MM.1S (cell line): Measurements from ENCODE around the gene KIF17.
A peak's percentile ranks its signal among the peaks of the same experiment; 100 is the strongest.

Experiments used
- DNase-seq: peaks from one replicate; pipeline ENCODE4 v3.0.0-alpha.2; 2015
- H2AFZ ChIP-seq: fragments of 300-600 bp; sonication (generic); 2 replicates; pipeline ENCODE4 v1.6.0; 2016; ENCODE audit warnings: antibody characterized with exemption, low read length
- H3F3A ChIP-seq: fragments of 300-600 bp; sonication (generic); 2 replicates; pipeline ENCODE4 v1.6.1; 2016; ENCODE audit warnings: mild to moderate bottlenecking, antibody characterized with exemption, low read length, moderate library complexity, mixed read lengths; ENCODE audit not compliant: insufficient read depth
- H3K27ac ChIP-seq: fragments of 300-600 bp; sonication (generic); 2 replicates; pipeline ENCODE4 v1.5.1; 2016; ENCODE audit warnings: mild to moderate bottlenecking, low read length
- H3K27me3 ChIP-seq: fragments of 300-600 bp; sonication (generic); replicated peaks from 2 replicates; pipeline ENCODE4 v1.6.0; 2016; ENCODE audit warnings: low read length; ENCODE audit not compliant: insufficient read depth
- H3K36me3 ChIP-seq: fragments of 300-600 bp; sonication (generic); replicated peaks from 2 replicates; pipeline ENCODE4 v1.6.1; 2016; ENCODE audit warnings: mild to moderate bottlenecking, low read length, mixed read lengths; ENCODE audit not compliant: insufficient read depth
- H3K4me1 ChIP-seq: fragments of 300-600 bp; sonication (generic); 2 replicates; pipeline ENCODE4 v1.6.1; 2016; ENCODE audit warnings: low read length, mixed read lengths
- H3K4me2 ChIP-seq: fragments of 300-600 bp; sonication (generic); 2 replicates; pipeline ENCODE4 v1.6.0; 2016; ENCODE audit warnings: low read depth, low read length
- H3K4me3 ChIP-seq: fragments of 300-600 bp; sonication (generic); 2 replicates; pipeline ENCODE4 v1.5.1; 2016; ENCODE audit warnings: low read length, mixed read lengths
- H3K79me2 ChIP-seq: fragments of 300-600 bp; sonication (generic); 2 replicates; pipeline ENCODE4 v1.6.1; 2016; ENCODE audit warnings: mixed run types, low read length, mixed read lengths
- H3K9ac ChIP-seq: fragments of 300-600 bp; sonication (generic); 2 replicates; pipeline ENCODE4 v1.6.1; 2016; ENCODE audit warnings: low read length, mixed read lengths
- H3K9me2 ChIP-seq: fragments of 300-600 bp; sonication (generic); replicated peaks from 2 replicates; pipeline ENCODE4 v1.6.1; 2016; ENCODE audit warnings: mild to moderate bottlenecking, low read length, mixed read lengths; ENCODE audit not compliant: insufficient read depth
- H3K9me3 ChIP-seq: fragments of 300-600 bp; sonication (generic); replicated peaks from 2 replicates; pipeline ENCODE4 v1.6.1; 2016; ENCODE audit warnings: mild to moderate bottlenecking, low read length, mixed read lengths; ENCODE audit not compliant: insufficient read depth
- H4K20me1 ChIP-seq: fragments of 300-600 bp; sonication (generic); 2 replicates; pipeline ENCODE4 v1.6.1; 2016; ENCODE audit warnings: mild to moderate bottlenecking, low read length, moderate library complexity, mixed read lengths; ENCODE audit not compliant: insufficient read depth
- CTCF ChIP-seq: fragments of 300-600 bp; sonication (generic); IDR thresholded peaks from 2 replicates; pipeline ENCODE4 v1.5.1; 2016; ENCODE audit warnings: antibody characterized with exemption, low read length, mixed read lengths
- EZH2 ChIP-seq: fragments of 300-600 bp; sonication (generic); optimal IDR thresholded peaks from 2 replicates; pipeline ENCODE3; 2017; ENCODE audit warnings: low read depth, mild to moderate bottlenecking, antibody characterized with exemption, low read length, mixed read lengths
- EZH2phosphoT487 ChIP-seq: fragments of 300-600 bp; sonication (generic); IDR thresholded peaks from 2 replicates; pipeline ENCODE4 v1.6.1; 2018; ENCODE audit warnings: antibody characterized with exemption, low read length

The KIF17 gene

DNA sequence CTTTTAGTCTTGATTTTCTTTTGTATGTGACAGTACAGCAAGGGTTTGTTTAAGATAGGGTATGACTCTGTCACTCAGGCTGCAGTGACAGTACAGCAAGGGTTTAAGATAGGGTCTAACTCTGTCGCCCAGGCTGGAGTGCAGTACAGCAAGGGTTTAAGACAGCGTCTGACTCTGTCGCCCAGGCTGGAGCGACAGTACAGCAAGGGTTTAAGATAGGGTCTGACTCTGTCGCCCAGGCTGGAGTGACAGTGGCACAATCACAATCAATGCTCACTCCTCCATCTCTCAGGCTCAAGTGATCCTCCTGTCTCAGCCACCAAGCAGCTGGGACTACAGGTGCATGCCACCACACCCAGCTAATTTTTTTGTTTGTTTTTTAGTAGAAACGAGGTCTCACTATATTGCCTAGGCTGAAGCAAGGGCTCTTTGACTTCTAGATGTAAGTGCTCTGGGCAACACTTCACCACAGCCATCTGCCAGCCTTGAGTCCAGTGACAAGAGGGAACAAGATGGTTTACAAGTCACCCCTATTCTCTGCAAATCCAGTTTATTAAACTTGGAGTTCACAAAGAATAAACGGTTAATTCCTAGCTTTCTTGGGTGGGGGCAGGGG is 15.7 kb upstream of the KIF17 start:
- Histone ChIP-seq H2AFZ (peak overlapping the region; percentile 63; the same call in 1 of the 2 replicates), H3K9ac (no peak overlapping the region), H4K20me1 (no peaks in the 10 kb centered on the region), H3K27ac (peak overlapping the region; percentile 27; the same call in 1 of the 2 replicates), H3K4me3 (peak overlapping the region; percentile 58), H3K27me3 (peaks cover 37% of the 10 kb centered on the region), H3F3A (peaks cover 16% of the 10 kb centered on the region), H3K4me1 (peaks cover 11% of the 10 kb centered on the region; the same call in 1 of the 2 replicates), H3K9me2 (no peaks in the 10 kb centered on the region), H3K79me2 (no peaks in the 10 kb centered on the region), H3K4me2 (peak overlapping the region; percentile 88), H3K9me3 (no peaks in the 10 kb centered on the region), H3K36me3 (no peaks in the 10 kb centered on the region)
- no peak for TF ChIP-seq EZH2
- TF ChIP-seq CTCF: no peak
- TF ChIP-seq EZH2phosphoT487: no peak
- DNase-seq: no peak

DNA sequence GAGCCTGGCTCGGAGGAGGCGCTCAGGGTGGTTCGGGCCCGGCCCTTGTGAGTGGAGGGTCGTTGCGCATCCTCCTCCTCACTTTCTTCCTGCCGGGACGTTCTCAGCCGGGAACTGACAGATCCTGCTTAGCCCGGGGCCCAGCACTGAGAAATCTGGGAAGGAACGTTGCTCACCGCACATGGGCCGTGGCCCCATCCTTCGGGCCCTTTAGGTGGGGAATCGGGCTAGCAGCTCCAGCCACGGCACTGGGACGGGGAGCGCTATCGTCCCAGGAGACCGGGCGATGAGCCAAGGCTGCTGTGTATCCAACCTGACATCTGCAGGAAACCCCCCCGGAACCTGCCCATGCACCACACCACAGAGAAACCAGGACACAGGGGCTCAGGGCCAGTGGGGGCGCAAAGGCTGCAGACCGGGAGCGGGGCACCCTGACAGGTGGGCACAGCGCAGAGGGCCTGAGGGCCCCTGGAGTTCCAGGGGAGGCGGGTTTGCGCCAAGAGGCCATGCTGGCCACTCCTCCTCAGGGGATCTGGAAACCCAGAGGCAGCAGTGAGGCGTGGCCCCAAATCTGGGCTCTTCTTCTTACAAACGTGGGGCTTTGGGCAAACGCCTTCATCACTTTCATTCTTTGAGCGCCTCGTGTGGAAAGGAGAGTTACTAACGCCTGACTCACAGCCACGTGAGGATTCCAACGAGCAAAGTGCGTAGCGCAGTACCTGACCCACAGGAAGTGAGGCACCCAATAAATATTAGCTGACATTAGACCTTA is 15.0 kb upstream of the KIF17 start, which contains the start of gene SH2D5:
SH2D5 (minus strand) TSS at position 116 of the 772 bp plus-strand sequence. CDS start 4,659 bp downstream, outside the sequence.
- TF ChIP-seq EZH2 (no peak), CTCF (peak; percentile 46), EZH2phosphoT487 (no peak)
- H3K9me3 ChIP-seq: no peaks in the 10 kb centered on the region
- H3K4me1 ChIP-seq: peaks cover 11% of the 10 kb centered on the region; the same call in 1 of the 2 replicates
- DNase-seq: peak; percentile 88
- H3K4me3 ChIP-seq: peak within 1 kb of the TSS; percentile 58
- H2AFZ ChIP-seq: peak within 1 kb of the TSS; percentile 63
- H3K27ac ChIP-seq: peak within 1 kb of the TSS; percentile 27; the same call in 1 of the 2 replicates
- no peaks in the 10 kb centered on the region for H4K20me1 ChIP-seq
- peak within 1 kb of the TSS; percentile 88 for H3K4me2 ChIP-seq
- peak within 1 kb of the TSS; percentile 8; the same call in 1 of the 2 replicates for H3K9ac ChIP-seq
- H3K36me3 ChIP-seq: no peaks in the 10 kb centered on the region
- no peaks in the 10 kb centered on the region for H3K79me2 ChIP-seq
- H3K27me3 ChIP-seq: peaks cover 44% of the 10 kb centered on the region
- no peaks in the 10 kb centered on the region for H3K9me2 ChIP-seq
- H3F3A ChIP-seq: peaks cover 16% of the 10 kb centered on the region

DNA sequence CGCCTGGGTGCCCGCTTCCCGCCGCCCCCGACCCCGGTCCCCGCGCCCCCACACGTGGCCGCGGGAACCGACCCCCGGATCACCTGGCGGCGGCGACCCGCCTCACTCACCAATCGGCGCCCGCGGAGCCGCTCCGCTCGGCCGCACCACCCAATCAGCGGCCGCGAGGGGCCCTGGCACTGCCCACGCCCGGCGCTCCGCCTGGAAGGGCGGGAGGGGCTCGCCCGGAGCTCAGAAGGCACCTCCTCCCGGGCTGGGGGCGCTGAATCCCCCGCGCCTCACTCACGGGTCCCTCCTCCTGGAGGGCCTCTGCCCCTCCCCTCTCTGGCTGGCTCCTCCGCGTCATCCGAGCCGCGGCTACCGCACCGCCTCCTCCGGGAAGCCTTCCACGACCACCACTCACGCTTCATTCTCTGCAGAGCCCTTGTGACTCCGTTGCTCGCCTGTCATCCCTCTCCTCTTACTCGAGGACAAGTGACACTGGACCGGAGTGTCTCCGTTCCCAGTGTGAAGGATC is 14.3 kb upstream of the KIF17 start:
- Histone ChIP-seq H3K9ac (no peak overlapping the region), H3F3A (peaks cover 16% of the 10 kb centered on the region), H3K4me3 (peak overlapping the region; percentile 58), H2AFZ (peak overlapping the region; percentile 63), H3K27ac (no peak overlapping the region), H3K79me2 (no peaks in the 10 kb centered on the region), H3K36me3 (no peaks in the 10 kb centered on the region), H3K4me1 (peaks cover 11% of the 10 kb centered on the region; the same call in 1 of the 2 replicates), H3K27me3 (peaks cover 50% of the 10 kb centered on the region), H3K4me2 (peak overlapping the region; percentile 88), H4K20me1 (no peaks in the 10 kb centered on the region), H3K9me2 (no peaks in the 10 kb centered on the region), H3K9me3 (no peaks in the 10 kb centered on the region)
- DNase-seq: peak; percentile 25
- TF ChIP-seq EZH2phosphoT487 (no peak), EZH2 (no peak), CTCF (no peak)
